Erythroblast (primary cell): ENCODE data around the gene SLAIN2.

ENCODE experiments used
- GATA1 ChIP-seq: IDR thresholded peaks from 2 replicates; pipeline ENCODE4 v1.6.1; 2011; ENCODE audit warnings: low read depth, mild to moderate bottlenecking, control low read depth, low read length, moderate library complexity
- POLR2A ChIP-seq: IDR thresholded peaks from 2 replicates; pipeline ENCODE4 v1.6.1; 2011; ENCODE audit warnings: mild to moderate bottlenecking, low read length

- no peak for TF ChIP-seq POLR2A
- no peak for TF ChIP-seq GATA1
Measured at GRCh38 chr4:48366611-48367010, 25.3 kb downstream of the SLAIN2 start.
